ENCODE results near the gene PLA2G4F. TPM values are rescaled to one million over a fixed set of nuclear protein-coding genes. Genes with fewer than 3 reads are reported as not detected.

The PLA2G4F gene
- polyA plus RNA-seq, 1 donor from 2014 or later = not detected

DNA sequence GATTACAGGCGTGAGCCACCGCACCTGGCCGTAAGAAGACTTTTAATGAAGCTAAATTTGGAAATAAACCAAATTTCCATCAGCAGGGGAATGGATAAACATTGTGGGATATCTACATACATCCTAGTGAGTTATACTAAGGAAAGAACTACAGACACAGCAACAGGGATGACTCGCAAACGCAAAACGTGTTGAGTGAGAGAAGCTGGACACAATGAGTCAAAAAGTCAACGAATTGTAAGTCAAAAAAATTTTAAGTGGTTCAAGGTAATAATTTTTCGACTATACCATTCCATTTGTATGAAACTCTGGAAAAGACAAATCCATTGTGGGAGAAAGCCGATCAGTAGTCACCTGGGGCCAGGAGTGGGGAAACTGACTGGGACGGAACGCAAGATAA, 19.9 kb downstream of the PLA2G4F start:
- no peaks in the 10 kb centered on the region for H3K36me3 Mint-ChIP-seq
- H3K27ac Mint-ChIP-seq = no peak overlapping the region
- H3K9me3 Mint-ChIP-seq = peaks cover 0 to 4% (median 0%) of the 10 kb centered on the region in 3 donors
- peaks cover 2% of the 10 kb centered on the region for H3K27me3 Mint-ChIP-seq
- H3K4me1 Mint-ChIP-seq = no peaks in the 10 kb centered on the region
- no peak overlapping the region for H3K4me3 Mint-ChIP-seq

DNA sequence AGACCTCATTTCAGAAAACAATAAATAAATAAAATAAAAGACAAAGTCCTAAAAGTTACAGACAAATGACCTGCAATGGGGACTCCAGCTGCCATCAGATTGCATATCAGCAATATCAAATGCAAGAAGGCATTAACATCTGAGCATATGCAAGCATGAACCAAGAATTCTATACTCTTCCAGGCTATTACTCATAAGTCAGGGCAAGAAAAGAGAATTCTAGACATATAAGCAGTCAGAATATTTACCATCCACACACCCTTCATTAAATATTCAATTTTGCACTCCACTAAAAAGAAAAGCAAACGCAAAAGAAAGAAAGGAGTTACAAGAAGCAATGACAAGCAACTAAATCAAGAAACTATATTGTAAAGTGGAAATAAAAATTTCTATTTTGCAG, 21.1 kb downstream of the PLA2G4F start:
- Mint-ChIP-seq H3K4me1 (no peaks in the 10 kb centered on the region), H3K27ac (no peak overlapping the region), H3K27me3 (peaks cover 9% of the 10 kb centered on the region), H3K9me3 (peaks cover 0 to 4% (median 0%) of the 10 kb centered on the region in 3 donors), H3K4me3 (no peak overlapping the region), H3K36me3 (no peaks in the 10 kb centered on the region)

DNA sequence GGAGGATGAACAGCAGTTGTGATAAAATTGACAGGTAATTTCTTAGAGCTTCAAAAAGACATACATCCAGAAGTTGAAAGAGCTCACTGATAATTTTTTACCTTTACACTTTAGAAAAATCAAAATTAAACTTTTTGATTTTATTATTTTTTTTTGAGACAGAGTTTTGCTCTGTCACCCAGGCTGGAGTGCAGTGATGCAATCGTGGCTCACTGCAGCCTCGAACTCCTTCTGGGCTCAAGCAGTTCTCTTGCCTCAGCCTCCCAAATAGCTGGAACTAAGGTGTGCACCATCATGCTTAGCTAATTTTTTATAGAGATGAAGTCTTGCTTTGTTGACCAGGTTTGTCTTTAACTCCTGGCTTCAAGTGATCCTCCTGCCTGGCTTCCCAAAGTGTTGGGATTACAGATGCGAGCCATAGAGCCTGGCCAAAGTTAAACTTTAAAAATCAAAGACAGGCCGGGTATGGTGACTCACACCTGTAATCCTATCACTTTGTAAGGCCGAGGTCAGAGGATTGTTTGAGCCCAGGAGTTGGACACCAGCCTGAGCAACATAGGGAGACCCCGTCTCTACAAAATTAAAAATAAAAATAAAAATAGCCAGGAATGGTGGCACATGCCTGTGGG, 21.7 kb downstream of the PLA2G4F start:
- Mint-ChIP-seq H3K36me3 (no peaks in the 10 kb centered on the region), H3K27ac (no peak overlapping the region), H3K4me1 (peaks cover 0 to 3% (median 0%) of the 10 kb centered on the region in 3 donors), H3K4me3 (no peak overlapping the region), H3K27me3 (peaks cover 13% of the 10 kb centered on the region), H3K9me3 (peaks cover 0 to 4% (median 0%) of the 10 kb centered on the region in 3 donors)

DNA sequence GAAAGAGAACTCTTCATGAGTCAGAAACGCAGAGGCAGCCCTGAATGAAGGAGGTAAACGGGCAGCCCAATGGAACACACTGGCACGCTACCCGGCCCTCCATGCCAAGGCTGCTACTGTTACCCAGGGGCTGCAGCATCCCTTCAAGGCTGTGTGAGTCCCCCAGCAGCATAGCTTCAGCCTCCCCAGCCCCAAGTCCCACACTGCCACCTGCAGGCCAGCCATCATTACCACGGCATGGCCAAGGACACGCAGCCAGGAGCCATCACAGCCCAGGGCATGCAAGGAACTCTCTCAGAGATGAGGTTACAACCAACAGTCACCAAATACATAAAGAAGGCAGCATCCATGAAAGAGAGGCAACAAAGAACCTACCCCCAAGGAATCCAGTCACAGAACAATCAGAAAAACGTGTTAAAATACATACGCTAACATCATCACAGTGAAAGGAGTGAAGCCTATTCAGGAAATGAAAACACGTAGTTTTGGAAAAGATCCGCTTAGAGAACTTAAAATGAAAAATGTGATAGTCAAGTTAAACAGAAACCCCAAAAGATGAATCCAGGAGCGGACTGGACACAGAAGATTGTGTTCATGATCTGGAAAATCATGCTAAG, 22.4 kb downstream of the PLA2G4F start:
- H3K36me3 Mint-ChIP-seq = no peaks in the 10 kb centered on the region
- peaks cover 0 to 3% (median 1%) of the 10 kb centered on the region in 3 donors for H3K4me1 Mint-ChIP-seq
- H3K27ac Mint-ChIP-seq = no peak overlapping the region
- H3K27me3 Mint-ChIP-seq = peaks cover 18% of the 10 kb centered on the region
- H3K4me3 Mint-ChIP-seq = no peak overlapping the region
- H3K9me3 Mint-ChIP-seq = no peaks in the 10 kb centered on the region

DNA sequence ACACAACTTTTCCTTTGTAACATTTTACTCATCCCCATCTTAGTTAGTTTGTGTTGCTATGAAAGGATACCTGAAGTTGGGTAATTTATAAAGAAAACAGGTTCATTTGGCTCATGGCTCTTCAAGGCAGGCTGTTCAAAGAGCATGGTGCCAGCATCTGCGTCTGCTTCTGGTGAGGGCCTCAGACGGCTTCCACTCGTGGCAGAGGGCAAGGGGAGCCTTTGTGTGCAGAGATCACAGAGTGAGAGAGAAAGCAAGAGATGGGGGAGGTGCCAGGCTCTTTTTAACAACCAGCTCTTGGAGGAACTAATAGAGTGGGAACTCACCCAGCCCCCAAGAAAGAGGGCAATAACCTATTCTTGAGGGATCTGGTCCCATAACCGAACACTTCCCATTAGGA, 23.1 kb downstream of the PLA2G4F start:
- H3K4me1 Mint-ChIP-seq = peaks cover 0 to 3% (median 1%) of the 10 kb centered on the region in 3 donors
- peaks cover 19% of the 10 kb centered on the region for H3K27me3 Mint-ChIP-seq
- H3K9me3 Mint-ChIP-seq = no peaks in the 10 kb centered on the region
- H3K36me3 Mint-ChIP-seq = no peaks in the 10 kb centered on the region
- no peak overlapping the region for H3K4me3 Mint-ChIP-seq
- no peak overlapping the region for H3K27ac Mint-ChIP-seq

DNA sequence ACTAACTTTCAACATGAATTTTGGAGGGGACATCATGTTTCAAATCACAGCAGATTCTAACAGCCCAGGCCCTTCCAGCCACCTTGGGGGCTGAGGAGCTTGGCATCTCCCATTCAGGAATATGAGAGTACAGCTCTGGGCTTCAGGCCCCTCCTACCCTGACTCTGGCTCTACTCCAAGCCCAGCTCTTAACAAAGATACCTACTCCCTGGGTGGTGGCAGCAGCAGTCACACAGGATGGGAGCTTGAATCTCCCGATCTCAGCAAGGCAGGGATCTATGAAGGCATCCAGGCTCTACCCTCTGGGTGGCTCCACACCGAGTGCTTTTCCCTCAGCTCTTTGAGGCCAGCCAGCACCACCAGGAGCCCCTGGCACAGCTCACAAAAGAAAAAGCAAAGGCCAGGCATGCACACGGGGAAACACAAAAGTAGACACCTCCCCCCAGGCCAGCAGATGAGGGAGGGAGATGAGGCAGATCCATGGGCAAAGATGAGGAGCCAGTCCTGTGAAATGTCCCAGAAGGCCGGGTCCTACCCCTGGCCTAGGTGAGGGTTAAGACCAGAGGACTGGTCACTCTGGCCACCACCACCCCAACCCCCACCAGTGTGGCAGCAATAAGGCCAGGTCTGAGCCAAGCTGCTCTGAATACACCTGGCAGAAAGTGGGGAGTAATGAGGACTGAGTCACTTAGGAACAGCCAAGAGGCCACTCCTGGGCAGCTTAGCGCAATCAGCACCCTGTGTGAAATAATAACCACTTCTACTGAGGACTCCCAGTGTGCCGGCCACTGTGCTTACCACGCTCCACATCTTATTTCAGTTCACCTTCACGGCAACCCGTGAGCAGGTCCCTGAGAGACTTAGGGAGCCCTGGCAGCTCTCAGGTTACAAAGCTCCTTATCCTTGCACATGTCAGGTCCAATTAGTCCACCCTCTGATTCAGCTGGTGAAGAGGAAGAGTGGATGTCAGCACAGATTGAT, 24.3 kb downstream of the PLA2G4F start:
- peaks cover 19% of the 10 kb centered on the region for H3K27me3 Mint-ChIP-seq
- peaks cover 0 to 3% (median 1%) of the 10 kb centered on the region in 3 donors for H3K4me1 Mint-ChIP-seq
- no peak overlapping the region for H3K27ac Mint-ChIP-seq
- no peaks in the 10 kb centered on the region for H3K36me3 Mint-ChIP-seq
- no peak overlapping the region for H3K4me3 Mint-ChIP-seq
- H3K9me3 Mint-ChIP-seq = no peaks in the 10 kb centered on the region

DNA sequence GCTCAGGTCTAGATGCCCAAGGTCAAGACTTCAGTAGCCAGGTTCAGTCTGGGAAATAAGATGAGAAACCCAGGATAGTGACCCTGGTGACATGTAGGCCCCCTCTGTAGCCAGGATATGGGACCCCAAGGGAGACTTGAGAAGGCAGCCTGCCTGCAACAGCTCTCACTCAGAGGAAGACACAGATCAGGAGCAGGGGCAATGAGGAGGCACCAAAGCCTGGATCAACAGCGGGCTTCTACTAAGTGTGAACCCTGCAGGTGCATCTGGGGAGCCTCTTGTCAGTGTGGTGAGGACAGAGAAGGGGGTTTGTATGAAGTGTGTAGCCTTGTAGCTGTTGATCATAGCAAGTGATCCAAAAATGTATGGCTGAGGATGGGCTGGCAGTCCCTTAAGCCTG, 25.4 kb downstream of the PLA2G4F start:
- Mint-ChIP-seq H3K9me3 (no peaks in the 10 kb centered on the region), H3K27ac (no peak overlapping the region), H3K27me3 (peaks cover 19% of the 10 kb centered on the region), H3K36me3 (no peaks in the 10 kb centered on the region), H3K4me1 (peaks cover 0 to 3% (median 1%) of the 10 kb centered on the region in 3 donors), H3K4me3 (no peak overlapping the region)

DNA sequence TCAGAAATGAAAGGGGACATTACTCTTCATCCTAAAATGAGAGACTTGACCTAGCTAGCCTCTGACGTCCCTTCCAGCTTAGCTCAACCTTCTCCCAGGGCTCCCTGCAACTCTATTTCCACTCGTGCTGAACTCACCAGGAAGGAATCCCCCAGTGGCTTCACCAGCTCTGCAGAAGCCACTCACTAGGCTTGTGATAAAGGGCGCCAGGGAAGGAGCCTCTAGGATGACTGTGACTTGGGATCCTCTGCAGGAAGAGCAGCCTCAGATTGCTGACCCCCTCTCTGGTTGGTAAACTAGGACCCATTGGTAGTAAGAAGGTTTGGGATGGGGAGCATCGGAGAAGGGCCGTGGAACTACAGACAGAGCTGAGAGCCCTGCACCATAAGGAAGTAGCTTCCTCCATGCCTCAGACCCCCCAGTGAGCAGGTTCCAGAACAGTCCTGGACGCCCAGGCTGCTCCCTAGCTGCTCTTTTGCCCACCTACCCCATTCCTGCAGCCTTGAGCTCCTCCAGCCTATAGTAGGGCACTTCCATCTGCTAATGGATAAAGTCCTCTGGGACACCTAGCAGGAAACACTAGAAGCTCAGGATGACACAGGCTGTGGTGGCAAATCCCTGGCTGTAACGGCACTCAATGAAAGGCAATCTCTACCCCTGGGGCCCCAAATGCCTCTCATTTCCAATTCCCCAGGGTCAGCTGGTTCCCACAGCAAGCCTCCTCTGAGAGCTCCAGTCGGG, 26.0 kb downstream of the PLA2G4F start:
- Mint-ChIP-seq H3K9me3 (no peaks in the 10 kb centered on the region), H3K27ac (no peak overlapping the region), H3K4me3 (no peak overlapping the region), H3K4me1 (peaks cover 0 to 3% (median 1%) of the 10 kb centered on the region in 3 donors), H3K36me3 (no peaks in the 10 kb centered on the region), H3K27me3 (peaks cover 17% of the 10 kb centered on the region)

DNA sequence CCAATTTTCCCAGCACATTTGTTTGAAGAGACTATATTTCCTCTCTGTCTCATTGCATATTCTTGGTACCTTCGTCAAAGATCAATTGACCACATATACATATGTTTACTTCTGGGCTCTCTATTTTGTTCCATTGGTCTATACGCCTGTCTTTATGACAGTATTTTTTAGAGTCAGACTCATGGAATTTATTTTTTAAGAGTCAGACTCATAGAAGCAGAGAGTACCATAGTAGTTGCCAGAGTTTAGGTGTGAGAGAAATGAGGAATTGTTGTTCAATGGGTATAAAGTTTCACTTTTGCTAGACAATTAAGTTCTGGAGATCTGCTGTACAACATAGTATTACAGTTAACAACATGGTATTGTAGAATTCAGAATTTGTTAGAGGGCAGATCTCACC, 27.1 kb downstream of the PLA2G4F start:
- Mint-ChIP-seq H3K27me3 (peaks cover 16% of the 10 kb centered on the region), H3K4me1 (peaks cover 0 to 3% (median 1%) of the 10 kb centered on the region in 3 donors), H3K27ac (no peak overlapping the region), H3K9me3 (no peaks in the 10 kb centered on the region), H3K4me3 (peak overlapping the region in 1 of 4 donors; percentile 42), H3K36me3 (no peaks in the 10 kb centered on the region)

DNA sequence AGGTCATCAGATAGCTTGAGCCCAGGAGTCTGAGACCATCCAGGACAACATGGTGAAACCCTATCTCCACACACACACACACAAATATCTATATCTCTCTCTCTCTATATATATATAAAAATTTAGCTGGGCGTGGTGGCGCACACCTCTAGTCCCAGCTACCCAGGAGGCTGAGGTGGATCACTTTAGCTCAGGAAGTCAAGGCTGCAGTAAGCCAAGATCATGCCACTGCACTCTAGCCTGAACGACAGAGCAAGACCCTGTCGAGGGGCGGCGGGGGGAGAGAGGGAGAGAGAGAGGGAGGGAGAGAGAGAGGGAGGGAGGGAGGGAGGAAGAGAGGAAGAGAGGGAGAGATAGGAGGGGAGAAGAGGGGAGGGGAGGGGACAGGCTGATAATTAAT, 28.0 kb downstream of the PLA2G4F start:
- Mint-ChIP-seq H3K4me1 (peaks cover 0 to 3% (median 1%) of the 10 kb centered on the region in 3 donors), H3K27ac (no peak overlapping the region), H3K36me3 (no peaks in the 10 kb centered on the region), H3K9me3 (no peaks in the 10 kb centered on the region), H3K27me3 (peaks cover 16% of the 10 kb centered on the region), H3K4me3 (no peak overlapping the region)

DNA sequence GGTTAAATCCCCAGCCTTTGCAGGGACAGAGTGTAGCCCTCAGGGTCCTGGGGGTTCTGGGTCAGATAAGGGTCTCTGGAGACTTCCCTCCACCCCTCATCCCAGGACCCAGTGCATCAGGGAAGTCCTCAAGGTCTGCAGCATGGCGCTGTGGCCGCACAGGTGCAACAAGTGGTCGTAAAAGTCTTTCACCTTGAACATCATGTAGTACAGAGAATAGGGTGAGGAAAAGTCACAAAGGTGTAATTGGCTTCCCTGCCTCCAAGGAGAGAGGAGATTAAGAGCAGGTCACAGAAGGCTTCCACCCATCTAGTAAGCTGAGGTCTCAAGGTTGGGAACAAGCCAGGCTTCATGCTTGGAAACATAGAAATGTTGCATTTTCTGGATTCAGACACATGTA, 32.9 kb downstream of the PLA2G4F start:
- H3K9me3 Mint-ChIP-seq = no peaks in the 10 kb centered on the region
- H3K4me1 Mint-ChIP-seq = peaks cover 0 to 2% (median 0%) of the 10 kb centered on the region in 3 donors
- H3K36me3 Mint-ChIP-seq = no peaks in the 10 kb centered on the region
- H3K27me3 Mint-ChIP-seq = peaks cover 13% of the 10 kb centered on the region
- no peak overlapping the region for H3K4me3 Mint-ChIP-seq
- H3K27ac Mint-ChIP-seq = no peak overlapping the region

DNA sequence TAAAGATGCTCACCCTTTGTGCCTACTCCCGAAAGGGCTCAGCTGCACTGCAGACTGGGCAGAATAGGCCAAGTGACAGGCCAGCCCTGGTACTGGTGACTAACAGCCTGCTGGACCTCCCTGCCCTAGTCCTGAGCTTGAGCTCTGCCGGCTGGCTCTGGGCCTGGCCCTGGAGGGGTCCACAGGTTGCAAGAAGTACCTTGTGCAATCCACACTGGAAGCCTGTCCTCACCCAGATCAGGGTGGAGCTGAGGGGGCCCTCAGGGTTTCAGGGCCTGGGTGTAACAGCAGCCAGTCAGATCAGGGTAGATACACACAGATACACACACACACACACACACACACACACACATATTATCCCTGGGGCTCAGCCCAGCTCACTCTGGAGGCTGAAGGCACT, 34.8 kb downstream of the PLA2G4F start:
- H3K4me1 Mint-ChIP-seq = peaks cover 0 to 2% (median 2%) of the 10 kb centered on the region in 3 donors
- H3K4me3 Mint-ChIP-seq = no peak overlapping the region
- H3K27ac Mint-ChIP-seq = no peak overlapping the region
- no peaks in the 10 kb centered on the region for H3K36me3 Mint-ChIP-seq
- H3K9me3 Mint-ChIP-seq = no peaks in the 10 kb centered on the region
- peaks cover 13% of the 10 kb centered on the region for H3K27me3 Mint-ChIP-seq

DNA sequence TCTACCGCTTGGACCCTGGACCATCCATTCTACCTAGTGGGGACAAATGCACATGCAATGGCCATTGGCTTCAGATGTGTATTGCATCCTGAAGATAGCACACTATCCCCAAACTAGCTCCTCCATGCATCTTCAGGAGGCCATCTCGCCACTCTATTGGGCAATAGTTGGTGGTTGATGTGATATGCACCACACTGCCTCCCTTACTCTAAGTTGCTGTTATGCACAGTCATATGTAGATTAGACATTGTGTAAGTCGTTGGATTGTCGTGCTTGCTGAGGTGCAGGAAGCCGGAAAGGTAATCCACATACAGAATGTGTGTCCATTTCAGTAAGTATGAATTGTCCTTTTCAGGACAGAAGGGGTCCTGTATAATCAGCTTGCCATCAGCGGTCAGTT, 35.4 kb downstream of the PLA2G4F start:
- H3K36me3 Mint-ChIP-seq = no peaks in the 10 kb centered on the region
- peaks cover 13% of the 10 kb centered on the region for H3K27me3 Mint-ChIP-seq
- H3K9me3 Mint-ChIP-seq = peaks cover 3 to 4% (median 4%) of the 10 kb centered on the region in 3 donors
- H3K4me1 Mint-ChIP-seq = peaks cover 0 to 2% (median 2%) of the 10 kb centered on the region in 3 donors
- no peak overlapping the region for H3K4me3 Mint-ChIP-seq
- H3K27ac Mint-ChIP-seq = no peak overlapping the region

DNA sequence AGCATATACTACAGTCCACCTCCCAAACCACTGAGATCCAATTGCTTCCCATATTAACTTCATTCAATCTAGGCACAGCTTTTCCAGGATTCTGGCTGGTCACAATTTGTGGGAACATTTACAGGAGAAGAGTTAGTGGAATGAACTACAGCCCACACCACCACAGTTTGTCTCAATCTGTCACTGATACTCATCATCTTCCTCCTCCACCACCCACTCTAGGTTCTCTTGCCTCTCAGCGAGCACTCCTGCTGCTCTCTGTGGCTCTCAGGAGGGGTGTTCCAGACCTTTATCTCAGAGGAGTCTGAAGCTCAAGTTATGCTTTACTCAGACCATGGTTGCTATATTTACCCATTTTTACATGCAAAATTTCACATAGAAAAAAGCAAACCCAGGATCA, 36.2 kb downstream of the PLA2G4F start:
- H3K27ac Mint-ChIP-seq = no peak overlapping the region
- peak overlapping the region in 1 of 4 donors; percentile 24 for H3K4me3 Mint-ChIP-seq
- peaks cover 3 to 5% (median 4%) of the 10 kb centered on the region in 3 donors for H3K9me3 Mint-ChIP-seq
- H3K27me3 Mint-ChIP-seq = peaks cover 13% of the 10 kb centered on the region
- no peaks in the 10 kb centered on the region for H3K36me3 Mint-ChIP-seq
- peaks cover 0 to 2% (median 2%) of the 10 kb centered on the region in 3 donors for H3K4me1 Mint-ChIP-seq
